ENCODE results near the gene SKP1.

SKP1 gene

DNA sequence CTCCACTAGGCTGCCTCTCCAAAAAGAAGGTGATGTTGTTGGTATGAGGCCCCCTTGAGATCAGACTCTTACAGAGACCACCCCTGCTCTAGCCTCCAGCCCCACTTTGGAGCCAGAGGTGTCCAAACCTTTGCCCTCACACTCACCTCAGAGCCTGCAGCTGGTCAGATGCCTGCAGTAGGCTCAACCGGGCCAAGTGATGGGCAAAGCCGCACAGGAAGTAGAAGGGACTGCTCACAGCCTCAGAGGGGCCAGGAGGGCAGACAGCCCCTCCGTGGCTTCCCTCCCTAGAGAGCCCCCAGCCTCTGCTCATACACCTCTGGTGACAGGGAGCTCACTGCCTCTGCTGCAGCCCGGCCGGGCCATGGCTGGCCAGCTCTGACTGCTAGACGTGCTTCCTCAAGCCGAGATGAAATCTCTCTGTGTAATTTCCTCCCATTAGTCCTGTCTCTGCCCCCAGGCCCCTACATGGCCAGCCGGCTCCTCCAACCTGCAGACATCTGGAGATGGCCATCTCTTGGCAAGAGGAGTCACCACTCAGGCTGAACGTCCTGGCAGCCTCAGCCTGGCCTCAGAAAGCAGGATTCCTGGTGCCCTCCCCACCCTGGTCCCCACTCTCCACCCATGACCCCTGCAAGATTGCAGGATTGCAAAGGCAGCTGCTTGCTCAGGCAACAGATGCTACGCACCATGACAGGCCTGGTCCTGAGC lies 69.6 kb downstream of the SKP1 start:
- Mint-ChIP-seq H3K27me3 (ENCODE audit: low read depth, poor library complexity) (peaks cover 11% of the 10 kb centered on the region), H3K27ac (no peak overlapping the region), H3K36me3 (ENCODE audit: low read depth) (no peaks in the 10 kb centered on the region), H3K4me1 (peaks cover 37% of the 10 kb centered on the region), H3K4me3 (no peak overlapping the region), H3K9me3 (no peaks in the 10 kb centered on the region)
- TF ChIP-seq, protein P1, sequence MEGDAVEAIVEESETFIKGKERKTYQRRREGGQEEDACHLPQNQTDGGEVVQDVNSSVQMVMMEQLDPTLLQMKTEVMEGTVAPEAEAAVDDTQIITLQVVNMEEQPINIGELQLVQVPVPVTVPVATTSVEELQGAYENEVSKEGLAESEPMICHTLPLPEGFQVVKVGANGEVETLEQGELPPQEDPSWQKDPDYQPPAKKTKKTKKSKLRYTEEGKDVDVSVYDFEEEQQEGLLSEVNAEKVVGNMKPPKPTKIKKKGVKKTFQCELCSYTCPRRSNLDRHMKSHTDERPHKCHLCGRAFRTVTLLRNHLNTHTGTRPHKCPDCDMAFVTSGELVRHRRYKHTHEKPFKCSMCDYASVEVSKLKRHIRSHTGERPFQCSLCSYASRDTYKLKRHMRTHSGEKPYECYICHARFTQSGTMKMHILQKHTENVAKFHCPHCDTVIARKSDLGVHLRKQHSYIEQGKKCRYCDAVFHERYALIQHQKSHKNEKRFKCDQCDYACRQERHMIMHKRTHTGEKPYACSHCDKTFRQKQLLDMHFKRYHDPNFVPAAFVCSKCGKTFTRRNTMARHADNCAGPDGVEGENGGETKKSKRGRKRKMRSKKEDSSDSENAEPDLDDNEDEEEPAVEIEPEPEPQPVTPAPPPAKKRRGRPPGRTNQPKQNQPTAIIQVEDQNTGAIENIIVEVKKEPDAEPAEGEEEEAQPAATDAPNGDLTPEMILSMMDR (IDR thresholded peaks at IDR 0.05) = no peak
- no peak for DNase-seq

DNA sequence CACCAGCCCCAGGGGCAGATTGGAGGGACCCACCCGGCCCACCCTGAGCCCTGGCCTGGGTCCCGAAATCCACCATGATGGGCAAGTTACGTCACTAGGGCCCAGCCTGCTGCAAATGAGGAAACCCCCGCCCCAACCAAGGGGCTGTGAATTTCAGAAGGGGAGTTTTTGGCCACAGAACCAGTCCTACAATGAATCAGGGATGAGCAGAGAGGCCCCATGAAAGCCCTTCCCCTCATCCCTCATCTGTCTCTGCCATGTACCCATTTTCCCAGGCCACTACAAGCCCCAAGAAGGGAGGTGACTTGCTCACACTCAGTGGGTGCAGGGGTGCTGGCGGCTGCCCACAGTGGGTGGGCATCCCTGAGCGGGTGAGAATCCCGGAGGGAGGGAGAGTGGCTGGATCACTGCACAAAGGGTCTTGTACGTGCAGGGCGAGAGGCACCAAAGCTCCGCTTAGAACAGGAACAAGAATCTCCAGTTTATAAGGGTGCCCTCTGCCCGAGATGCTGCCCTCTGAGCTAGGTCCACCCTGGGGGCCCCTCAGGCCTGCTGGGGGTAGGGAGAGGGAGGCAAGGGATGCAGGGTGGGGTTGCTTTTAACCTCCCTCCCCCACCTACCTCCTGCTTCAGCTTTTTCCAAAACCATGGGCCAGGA lies 72.6 kb downstream of the SKP1 start:
- Mint-ChIP-seq H3K9me3 (no peaks in the 10 kb centered on the region), H3K36me3 (ENCODE audit: low read depth) (no peaks in the 10 kb centered on the region), H3K27me3 (ENCODE audit: low read depth, poor library complexity) (peaks cover 9% of the 10 kb centered on the region), H3K4me1 (peaks cover 45% of the 10 kb centered on the region), H3K4me3 (no peak overlapping the region), H3K27ac (no peak overlapping the region)
- no peak for DNase-seq
- TF ChIP-seq, protein P1 (IDR thresholded peaks at IDR 0.05) = no peak

DNA sequence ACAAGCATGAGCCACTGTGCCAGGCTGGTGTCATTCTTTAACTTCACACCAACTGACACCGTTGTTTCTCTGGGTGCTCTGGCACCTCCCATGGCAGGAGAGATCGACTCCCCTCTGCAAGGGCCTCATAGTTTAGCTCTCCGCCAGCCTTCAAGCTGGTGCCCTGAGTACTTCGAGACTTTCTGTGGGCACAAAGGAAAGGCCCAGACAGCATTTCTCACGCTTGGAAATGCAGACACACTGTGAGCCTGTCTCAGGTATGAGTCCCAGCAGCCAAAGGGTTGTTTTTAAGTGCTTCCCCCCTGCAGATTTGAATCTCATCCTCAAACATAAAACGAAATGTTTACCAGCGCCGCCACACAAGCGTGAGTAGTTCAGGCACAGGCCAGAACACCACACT lies 73.4 kb downstream of the SKP1 start:
- Mint-ChIP-seq H3K9me3 (no peaks in the 10 kb centered on the region), H3K36me3 (ENCODE audit: low read depth) (no peaks in the 10 kb centered on the region), H3K27ac (no peak overlapping the region), H3K4me3 (no peak overlapping the region), H3K4me1 (peaks cover 51% of the 10 kb centered on the region), H3K27me3 (ENCODE audit: low read depth, poor library complexity) (peaks cover 4% of the 10 kb centered on the region)
- TF ChIP-seq, protein P1 (IDR thresholded peaks at IDR 0.05) = no peak
- DNase-seq = no peak

DNA sequence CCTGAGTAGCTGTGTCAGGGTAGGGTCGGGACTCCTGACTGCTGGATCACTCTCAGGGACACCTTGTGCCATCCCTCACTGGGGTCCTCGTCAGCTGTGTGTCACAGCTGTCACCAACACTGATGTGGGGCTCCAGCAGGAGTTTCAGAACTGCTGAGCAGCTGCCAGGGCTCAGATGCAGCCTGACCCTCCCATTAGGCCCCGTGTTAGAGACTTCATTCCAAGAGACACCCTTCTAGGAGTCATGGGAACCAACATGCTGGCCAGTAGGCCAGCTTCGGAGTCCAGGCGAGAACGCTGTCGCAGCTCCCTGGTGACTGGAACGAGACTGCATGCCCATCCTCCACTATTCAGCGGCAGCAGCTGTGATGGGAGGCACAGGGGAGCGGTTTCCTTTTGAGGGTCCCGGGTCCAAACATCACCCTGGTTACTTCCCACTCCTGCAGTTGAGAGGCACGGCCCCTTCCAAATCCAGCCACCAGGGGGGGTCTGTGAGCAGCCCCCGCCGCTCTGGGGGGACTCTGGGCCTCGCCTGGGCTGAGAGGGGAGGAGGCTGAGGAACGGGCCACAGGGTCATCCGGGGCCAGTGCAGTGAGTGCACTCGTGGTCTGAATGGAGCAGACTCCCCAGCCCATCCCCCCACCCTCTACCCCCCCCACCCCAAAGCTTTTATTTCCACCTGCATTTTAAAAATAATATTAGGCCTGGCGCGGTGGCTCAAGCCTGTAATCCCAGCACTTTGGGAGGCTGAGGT lies 74.9 kb downstream of the SKP1 start:
- TF ChIP-seq, protein P1 (IDR thresholded peaks at IDR 0.05) = peak; percentile 79
- H3K4me3 Mint-ChIP-seq = no peak overlapping the region
- H3K36me3 Mint-ChIP-seq (ENCODE audit: low read depth) = no peaks in the 10 kb centered on the region
- H3K4me1 Mint-ChIP-seq = peaks cover 53% of the 10 kb centered on the region
- H3K27ac Mint-ChIP-seq = no peak overlapping the region
- peak; percentile 80 for DNase-seq
- H3K27me3 Mint-ChIP-seq (ENCODE audit: low read depth, poor library complexity) = peaks cover 3% of the 10 kb centered on the region
- no peaks in the 10 kb centered on the region for H3K9me3 Mint-ChIP-seq

DNA sequence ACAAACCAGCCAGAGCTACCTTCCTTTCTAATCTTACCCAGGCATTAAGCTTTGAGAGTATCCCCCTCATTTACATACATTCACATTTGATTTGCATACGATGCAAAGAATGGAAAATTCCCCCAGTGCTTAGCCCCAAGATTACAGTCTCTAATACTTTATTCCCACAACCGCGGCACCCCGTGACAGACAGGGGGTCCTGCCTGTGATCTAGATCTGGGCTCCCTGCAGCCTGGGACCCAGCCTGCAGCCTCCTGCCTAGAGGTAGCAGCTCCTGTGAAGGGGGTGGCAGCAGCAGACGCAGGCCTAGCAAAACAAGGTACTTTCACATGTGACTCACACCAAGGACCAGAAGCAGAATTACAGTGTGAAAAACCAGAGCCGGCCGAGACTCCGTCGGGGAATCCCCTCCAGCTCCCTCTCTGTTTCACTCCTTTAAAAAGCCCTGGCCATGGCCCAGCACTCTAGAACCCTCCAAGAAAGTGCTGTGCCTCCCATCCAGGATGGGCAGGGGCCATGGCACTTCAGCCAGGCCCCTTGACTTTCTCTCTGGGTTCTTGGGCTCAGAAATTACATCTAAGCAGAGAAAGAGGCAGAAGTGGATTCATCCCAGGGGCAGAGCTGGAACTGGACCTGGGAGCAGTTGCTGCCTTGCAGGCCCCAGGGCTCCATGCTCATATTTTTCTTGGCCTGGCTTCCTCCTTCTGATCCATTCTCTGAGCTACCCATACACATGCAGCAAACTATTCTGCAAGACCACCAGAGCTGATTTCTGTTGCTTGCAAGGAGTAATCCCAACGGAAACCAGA lies 76.3 kb downstream of the SKP1 start:
- H3K27ac Mint-ChIP-seq = no peak overlapping the region
- DNase-seq = no peak
- H3K27me3 Mint-ChIP-seq (ENCODE audit: low read depth, poor library complexity) = peaks cover 3% of the 10 kb centered on the region
- peaks cover 45% of the 10 kb centered on the region for H3K4me1 Mint-ChIP-seq
- no peak overlapping the region for H3K4me3 Mint-ChIP-seq
- TF ChIP-seq, protein P1 (IDR thresholded peaks at IDR 0.05) = no peak
- H3K9me3 Mint-ChIP-seq = no peaks in the 10 kb centered on the region
- no peaks in the 10 kb centered on the region for H3K36me3 Mint-ChIP-seq (ENCODE audit: low read depth)
